IPS-20b (cell line): ENCODE results near the gene CHKA.

Experiments
- H3K27ac ChIP-seq: one replicate; pipeline ENCODE4 v1.5.1; 2013; ENCODE audit warnings: low read length
- H3K27me3 ChIP-seq: 2 replicates; pipeline ENCODE4 v1.6.1; 2013; ENCODE audit warnings: mild to moderate bottlenecking, low read length, inconsistent platforms; ENCODE audit not compliant: insufficient read depth
- H3K36me3 ChIP-seq: 2 replicates; pipeline ENCODE4 v1.6.1; 2013; ENCODE audit warnings: low read depth, mild to moderate bottlenecking, inconsistent platforms, low read length, moderate library complexity; ENCODE audit not compliant: insufficient read depth
- H3K4me1 ChIP-seq: 2 replicates; pipeline ENCODE4 v1.6.1; 2013; ENCODE audit warnings: mild to moderate bottlenecking, control low read depth, inconsistent platforms, low read length, moderate library complexity; ENCODE audit not compliant: insufficient read depth
- H3K4me3 ChIP-seq: 2 replicates; pipeline ENCODE4 v1.5.1; 2013; ENCODE audit warnings: mild to moderate bottlenecking, low read length, inconsistent platforms
- H3K9ac ChIP-seq: 2 replicates; pipeline ENCODE4 v1.6.1; 2013; ENCODE audit warnings: low read depth, mild to moderate bottlenecking, inconsistent platforms, low read length, moderate library complexity
- H3K9me3 ChIP-seq: 2 replicates; pipeline ENCODE4 v1.6.1; 2013; ENCODE audit warnings: mild to moderate bottlenecking, low read depth, low read length, inconsistent platforms; ENCODE audit not compliant: insufficient read depth

CHKA gene

DNA sequence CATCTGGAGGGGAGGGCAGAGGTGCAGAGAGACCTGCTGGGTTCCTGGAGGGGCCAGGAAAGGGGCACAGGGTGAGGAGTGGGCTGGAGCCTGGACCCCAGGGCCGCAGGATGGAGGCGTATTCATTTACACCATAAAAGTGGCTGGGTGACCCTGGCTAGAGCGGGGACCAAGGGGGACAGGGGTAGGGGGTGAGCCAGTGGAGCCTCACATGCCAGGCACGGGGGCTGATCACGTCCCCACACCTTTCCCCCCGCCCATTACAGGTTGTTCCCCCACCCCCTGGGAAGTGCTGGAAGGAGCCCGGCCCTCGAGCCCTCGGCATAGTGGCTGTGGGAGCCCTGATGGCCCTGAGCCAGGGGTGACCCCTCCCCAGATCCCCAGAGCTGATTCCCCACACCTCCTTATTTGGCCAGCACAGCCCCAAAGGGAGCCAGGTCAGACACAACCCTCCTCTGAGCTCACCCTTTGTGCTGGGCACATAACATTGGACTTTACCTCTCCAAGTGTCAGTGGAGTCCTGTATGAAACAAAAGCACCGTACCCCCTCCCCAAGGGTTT is 81.6 kb downstream of the CHKA start:
- H3K27ac ChIP-seq: peak overlapping the region; percentile 55
- no peaks in the 10 kb centered on the region for H3K27me3 ChIP-seq
- H3K4me1 ChIP-seq: peaks cover 4% of the 10 kb centered on the region; the same call in 1 of the 2 replicates
- H3K36me3 ChIP-seq: peaks cover 9% of the 10 kb centered on the region; the same call in 1 of the 2 replicates
- H3K4me3 ChIP-seq: peak overlapping the region; percentile 64; the same call in 1 of the 2 replicates
- H3K9ac ChIP-seq: peak overlapping the region; percentile 39; the same call in 1 of the 2 replicates
- no peaks in the 10 kb centered on the region for H3K9me3 ChIP-seq

- no peaks in the 10 kb centered on the region for H3K9me3 ChIP-seq
- H3K9ac ChIP-seq: peak within 1 kb of the TSS; percentile 39; the same call in 1 of the 2 replicates
- H3K4me3 ChIP-seq: peak within 1 kb of the TSS; percentile 64
- peak within 1 kb of the TSS; percentile 55 for H3K27ac ChIP-seq
- H3K4me1 ChIP-seq: peaks cover 4% of the 10 kb centered on the region; the same call in 1 of the 2 replicates
- H3K27me3 ChIP-seq: no peaks in the 10 kb centered on the region
- peaks cover 15% of the 10 kb centered on the region for H3K36me3 ChIP-seq
Observed at GRCh38 chr11:68038718-68039525, 82.3 kb downstream of the CHKA start, which contains the start of gene TCIRG1. Gene TCIRG1, plus strand, starts transcription at chr11:68039025. Its CDS starts 2,247 bp downstream, at chr11:68041272.

DNA sequence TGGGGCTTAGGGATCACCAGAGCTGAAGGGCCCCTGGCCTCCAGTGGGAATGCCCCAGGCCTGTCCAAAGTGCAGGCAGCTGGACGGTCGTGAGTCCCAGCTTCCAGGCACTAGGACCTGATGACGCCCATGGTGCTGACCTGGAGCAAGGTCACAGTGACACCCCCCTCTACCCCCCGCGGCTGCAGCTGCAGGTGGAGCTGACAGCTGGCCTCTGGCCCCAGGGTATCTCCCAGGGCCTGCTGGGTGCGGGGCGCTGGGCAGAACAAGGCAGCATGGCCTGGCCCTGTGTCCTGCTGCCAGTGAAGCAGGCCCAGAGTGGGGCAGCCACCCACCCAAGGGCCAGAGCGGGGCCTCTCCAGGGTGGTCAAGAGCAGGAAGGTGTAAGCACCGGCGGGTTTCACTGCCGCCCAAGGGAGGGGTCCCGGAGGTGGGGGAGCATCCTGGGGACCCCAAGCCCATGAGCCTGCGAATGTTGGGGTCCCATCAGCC is 82.9 kb downstream of the CHKA start:
- Histone ChIP-seq H3K4me3 (peak overlapping the region; percentile 64), H3K27ac (no peak overlapping the region), H3K27me3 (no peaks in the 10 kb centered on the region), H3K9me3 (no peaks in the 10 kb centered on the region), H3K9ac (peak overlapping the region; percentile 39; the same call in 1 of the 2 replicates), H3K36me3 (peaks cover 21% of the 10 kb centered on the region), H3K4me1 (peaks cover 4% of the 10 kb centered on the region; the same call in 1 of the 2 replicates)

- Histone ChIP-seq H3K36me3 (peaks cover 27% of the 10 kb centered on the region), H3K27me3 (no peaks in the 10 kb centered on the region), H3K4me3 (no peak overlapping the region), H3K4me1 (peaks cover 4% of the 10 kb centered on the region; the same call in 1 of the 2 replicates), H3K9ac (peak overlapping the region; percentile 39; the same call in 1 of the 2 replicates), H3K27ac (no peak overlapping the region), H3K9me3 (no peaks in the 10 kb centered on the region)
Observed at GRCh38 chr11:68037411-68038225, 83.6 kb downstream of the CHKA start.

DNA sequence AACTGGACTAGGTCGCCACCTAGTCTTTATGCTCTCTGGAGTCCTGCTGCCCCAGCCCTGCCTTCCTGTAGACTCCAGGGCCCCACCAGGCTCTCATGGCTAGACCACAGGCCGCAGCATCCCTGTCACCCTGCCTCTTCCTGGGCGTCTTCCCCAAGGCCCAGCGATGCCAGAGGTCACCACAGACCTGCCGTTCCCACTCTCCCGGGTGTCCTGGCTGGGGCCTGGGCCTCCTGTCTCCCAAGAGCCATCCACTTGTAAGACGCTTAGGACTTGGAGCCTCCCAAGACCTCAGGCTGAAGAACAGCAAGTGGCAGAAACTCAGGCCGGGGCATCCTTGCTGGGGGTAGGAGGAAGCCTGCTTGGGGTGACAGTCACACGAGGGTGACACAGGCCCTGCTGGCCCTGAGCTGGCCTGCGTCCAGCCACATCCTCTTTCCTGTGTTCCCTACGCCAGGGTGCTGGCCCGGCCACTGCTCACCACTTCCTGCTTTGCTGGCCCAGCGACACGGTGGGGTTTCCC is 84.4 kb downstream of the CHKA start:
- Histone ChIP-seq H3K9me3 (no peaks in the 10 kb centered on the region), H3K4me3 (no peak overlapping the region), H3K27me3 (no peaks in the 10 kb centered on the region), H3K36me3 (peaks cover 30% of the 10 kb centered on the region), H3K4me1 (peaks cover 4% of the 10 kb centered on the region; the same call in 1 of the 2 replicates), H3K27ac (no peak overlapping the region), H3K9ac (no peak overlapping the region)

GRCh38 chr11:68036141-68036716 is 85.0 kb downstream of the CHKA start:
- Histone ChIP-seq H3K9ac (no peak overlapping the region), H3K4me1 (peaks cover 4% of the 10 kb centered on the region; the same call in 1 of the 2 replicates), H3K27me3 (no peaks in the 10 kb centered on the region), H3K4me3 (no peak overlapping the region), H3K27ac (no peak overlapping the region), H3K36me3 (peaks cover 30% of the 10 kb centered on the region), H3K9me3 (no peaks in the 10 kb centered on the region)

- H3K4me1 ChIP-seq: peaks cover 4% of the 10 kb centered on the region; the same call in 1 of the 2 replicates
- no peak overlapping the region for H3K27ac ChIP-seq
- no peaks in the 10 kb centered on the region for H3K27me3 ChIP-seq
- peaks cover 30% of the 10 kb centered on the region for H3K36me3 ChIP-seq
- H3K9ac ChIP-seq: no peak overlapping the region
- no peak overlapping the region for H3K4me3 ChIP-seq
- no peaks in the 10 kb centered on the region for H3K9me3 ChIP-seq
Observed at GRCh38 chr11:68035266-68035876, 85.8 kb downstream of the CHKA start.

DNA sequence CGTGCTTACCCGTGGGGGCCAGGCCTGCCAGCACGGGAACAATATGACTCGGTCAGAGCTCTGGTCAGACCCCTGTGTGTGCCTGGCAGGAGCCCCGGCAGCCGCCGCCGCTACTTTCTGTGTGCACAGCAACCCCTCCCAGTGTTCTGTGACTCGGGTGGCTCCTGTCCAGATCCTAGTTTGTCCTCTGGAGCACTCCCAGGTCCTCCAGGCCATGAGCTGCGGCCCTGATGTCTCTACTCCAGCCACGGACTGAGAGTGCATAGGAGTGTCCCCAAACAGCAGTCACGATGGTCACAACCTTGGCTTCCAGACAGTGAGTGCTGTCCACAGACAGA is 87.5 kb downstream of the CHKA start:
- Histone ChIP-seq H3K9ac (no peak overlapping the region), H3K4me3 (no peak overlapping the region), H3K27ac (no peak overlapping the region), H3K27me3 (no peaks in the 10 kb centered on the region), H3K4me1 (no peaks in the 10 kb centered on the region; the same call in 1 of the 2 replicates), H3K9me3 (no peaks in the 10 kb centered on the region), H3K36me3 (peaks cover 30% of the 10 kb centered on the region)

DNA sequence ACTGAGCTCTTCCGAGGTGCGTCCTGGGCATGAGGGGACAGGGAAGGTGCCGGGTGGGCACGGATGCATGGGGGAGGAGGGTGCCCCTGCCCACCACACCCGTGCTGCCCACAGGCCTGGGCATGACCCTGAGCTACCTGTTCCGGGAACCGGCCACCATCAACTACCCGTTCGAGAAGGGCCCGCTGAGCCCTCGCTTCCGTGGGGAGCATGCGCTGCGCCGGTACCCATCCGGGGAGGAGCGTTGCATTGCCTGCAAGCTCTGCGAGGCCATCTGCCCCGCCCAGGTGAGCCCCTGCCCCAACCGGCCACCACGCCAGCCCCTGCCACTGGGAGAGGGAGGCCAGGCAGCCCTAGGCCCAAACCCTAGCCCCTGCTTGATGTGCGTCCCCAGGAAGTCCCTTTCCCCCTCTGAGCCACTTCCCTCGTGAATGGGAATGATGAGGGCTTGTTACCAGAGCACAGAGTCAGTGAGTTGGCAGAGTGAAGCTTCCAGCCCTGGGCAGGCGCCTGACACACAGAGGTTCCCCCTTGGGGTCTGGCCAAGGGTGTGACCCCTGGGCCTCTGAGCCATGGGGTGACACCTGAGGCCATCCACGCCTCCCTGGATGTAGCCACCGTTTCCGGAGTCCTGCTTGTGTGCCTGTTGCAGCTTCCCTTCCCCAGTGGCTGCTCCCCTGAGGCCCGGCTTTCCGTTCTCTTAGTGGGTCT is 88.0 kb downstream of the CHKA start:
- no peak overlapping the region for H3K27ac ChIP-seq
- no peak overlapping the region for H3K4me3 ChIP-seq
- H3K27me3 ChIP-seq: no peaks in the 10 kb centered on the region
- no peak overlapping the region for H3K9ac ChIP-seq
- peaks cover 30% of the 10 kb centered on the region for H3K36me3 ChIP-seq
- no peaks in the 10 kb centered on the region for H3K4me1 ChIP-seq
- no peaks in the 10 kb centered on the region for H3K9me3 ChIP-seq

- Histone ChIP-seq H3K4me1 (no peaks in the 10 kb centered on the region), H3K27me3 (no peaks in the 10 kb centered on the region), H3K27ac (no peak overlapping the region), H3K9me3 (no peaks in the 10 kb centered on the region), H3K36me3 (peaks cover 30% of the 10 kb centered on the region), H3K4me3 (no peak overlapping the region), H3K9ac (peak overlapping the region; percentile 90; the same call in 1 of the 2 replicates)
Observed at GRCh38 chr11:68032003-68032402, 89.2 kb downstream of the CHKA start.
